Activated CD8-positive, alpha-beta memory T cell treated with anti-CD3 and anti-CD28 coated beads, Interleukin-2, amount 50 U/mL, for 4 hours (primary cell): Measurements from ENCODE around the gene UBE3C.
"Not testable (repeated sequence)": the region's sequence is repeated elsewhere in the genome, so short reads cannot be mapped to it uniquely, and the experiment has no call there.

Experiments used
- DNase-seq: peaks from one replicate; pipeline ENCODE4 v3.0.0-alpha.2; 2020

Gene UBE3C

GRCh38 chr7:157138424-157139110 is at the start of gene UBE3C:
UBE3C (plus strand) TSS chr7:157138926; CDS start chr7:157139273, 347 bp downstream.
- DNase-seq: peak; percentile 91

GRCh38 chr7:157089100-157089610 is 49.6 kb upstream of the UBE3C start:
- DNase-seq: no peak

GRCh38 chr7:157090485-157091165 is 48.1 kb upstream of the UBE3C start:
- no peak for DNase-seq

- DNase-seq: no peak
These were observed 42.3 kb upstream of the UBE3C start for GRCh38 chr7:157096286-157097055.

GRCh38 chr7:157097056-157097329 is 41.7 kb upstream of the UBE3C start:
- no peak for DNase-seq

- DNase-seq: no peak
These were observed 41.2 kb upstream of the UBE3C start for GRCh38 chr7:157097569-157097968.

GRCh38 chr7:157100005-157100404 is 38.7 kb upstream of the UBE3C start:
- DNase-seq: not testable (repeated sequence)

GRCh38 chr7:157103641-157104040 is 35.1 kb upstream of the UBE3C start:
- not testable (repeated sequence) for DNase-seq

GRCh38 chr7:157111311-157111710 is 27.4 kb upstream of the UBE3C start:
- no peak for DNase-seq

- DNase-seq: no peak
These were observed 26.0 kb upstream of the UBE3C start for GRCh38 chr7:157112706-157113105.

- no peak for DNase-seq
These were observed 25.1 kb upstream of the UBE3C start for GRCh38 chr7:157113607-157114006.

GRCh38 chr7:157116762-157117161 is 22.0 kb upstream of the UBE3C start:
- DNase-seq: no peak

GRCh38 chr7:157117796-157118195 is 20.9 kb upstream of the UBE3C start:
- no peak for DNase-seq

GRCh38 chr7:157120181-157120580 is 18.5 kb upstream of the UBE3C start:
- no peak for DNase-seq

- no peak for DNase-seq
These were observed 17.5 kb upstream of the UBE3C start for GRCh38 chr7:157121184-157121715.

- DNase-seq: no peak
These were observed 15.8 kb upstream of the UBE3C start for GRCh38 chr7:157122800-157123495.

- no peak for DNase-seq
These were observed 14.0 kb upstream of the UBE3C start for GRCh38 chr7:157124690-157125089.

GRCh38 chr7:157125376-157126223 is 13.1 kb upstream of the UBE3C start:
- no peak for DNase-seq

- DNase-seq: no peak
These were observed 11.8 kb upstream of the UBE3C start for GRCh38 chr7:157126921-157127320.

- no peak for DNase-seq
These were observed 9.5 kb upstream of the UBE3C start for GRCh38 chr7:157129200-157129599.

- DNase-seq: no peak
These were observed 8.7 kb upstream of the UBE3C start for GRCh38 chr7:157129907-157130460.

- DNase-seq: not testable (repeated sequence)
These were observed 7.9 kb upstream of the UBE3C start for GRCh38 chr7:157130849-157131248.
